Loucy (cell line): ENCODE data around the gene FBXW8.

Experiments
- CTCF ChIP-seq: fragments of 200-600 bp; sonication (generic); conservative IDR thresholded peaks from 2 replicates; pipeline ENCODE4 v1.5.1; 2014; ENCODE audit warnings: mild to moderate bottlenecking, antibody characterized with exemption, low read length
- EZH2phosphoT487 ChIP-seq: fragments of 200-600 bp; IDR thresholded peaks from 2 replicates; pipeline ENCODE4 v1.6.1; 2018; ENCODE audit warnings: antibody characterized with exemption, mild to moderate bottlenecking, moderate library complexity, borderline replicate concordance

- TF ChIP-seq CTCF (no peak), EZH2phosphoT487 (no peak)
These were observed 116.1 kb downstream of the FBXW8 start for GRCh38 chr12:117026921-117027250.
